HepG2 (cell line): ENCODE measurements around the gene HOXC5. TPM values are rescaled to one million over a fixed set of nuclear protein-coding genes. Genes with fewer than 3 reads are reported as not detected.

Experiments
- ATAC-seq: fragments of 200-7000 bp; cut with Tn5 transposase; 3 replicates; pipeline ENCODE4 v1.9.1; 2020; ENCODE audit warnings: mild to moderate bottlenecking, moderate library complexity
- BruUV-seq: library from RNA; stranded (reverse); fragments of 400-500 nt; replicated peaks from 2 replicates; lab custom pipeline; 2021; lab: Mats Ljungman, UMichigan
- CTCF ChIA-PET: fragments of 300-600 bp; formaldehyde crosslinking; extraction: SDS; loops from one replicate; lab custom pipeline; 2021; ENCODE audit warnings: low total read pairs, inconsistent platforms, low intra/inter-chr PET ratio; lab: Yijun Ruan, JAX
- POLR2A ChIA-PET: fragments of 350-600 bp; sonication (Branson Sonifier 250); formaldehyde crosslinking; loops from one replicate; lab custom pipeline; 2020; ENCODE audit warnings: antibody characterized with exemption, inconsistent platforms; lab: Yijun Ruan, JAX
- DNase-seq: peaks from one replicate; pipeline ENCODE4 v3.0.0-alpha.2; 2015; ENCODE audit warnings: low spot score
- FAIRE-seq: peaks from 3 replicates; lab custom pipeline; 2011; peaks lifted over from hg19 to GRCh38; lab: Jason Lieb, UNC
- H2AFZ ChIP-seq: one replicate; pipeline ENCODE4 v1.6.1; 2011; ENCODE audit warnings: low read length, inconsistent platforms
- H3K27ac ChIP-seq: fragments of 300-600 bp; 3 replicates; pipeline ENCODE4 v1.8.0; 2011; ENCODE audit warnings: mixed run types, mild to moderate bottlenecking, mixed read lengths, low read length, inconsistent platforms; ENCODE audit not compliant: insufficient read depth; ENCODE audit errors: extremely low read length
- H3K27me3 ChIP-seq, 2 experiments: fragments of 200-600 bp in 1 of 2; 2 replicates in 1 of 2; 3 replicates in 1 of 2; pipeline versions ENCODE4 v1.6.0 to v1.8.0; 2011; ENCODE audit warnings: low read length in 2 of 2, mild to moderate bottlenecking in 2 of 2, moderate library complexity in 2 of 2, inconsistent platforms in 1 of 2; ENCODE audit not compliant: insufficient read depth in 2 of 2, control insufficient read depth in 1 of 2
- H3K36me3 ChIP-seq, 2 experiments: fragments of 200-600 bp in 1 of 2; replicated peaks in 1 of 2; 2 replicates in 1 of 2; 3 replicates in 1 of 2; pipeline versions ENCODE4 v1.5.1 to v1.8.0; 2011; ENCODE audit warnings: low read length in 2 of 2, inconsistent platforms in 1 of 2; ENCODE audit not compliant: insufficient read depth in 2 of 2, control insufficient read depth in 1 of 2
- H3K4me1 ChIP-seq: 2 replicates; pipeline ENCODE4 v1.5.1; 2012; ENCODE audit warnings: low read length, inconsistent platforms; ENCODE audit not compliant: insufficient read depth
- H3K4me2 ChIP-seq: 2 replicates; pipeline ENCODE4 v1.6.0; 2011; ENCODE audit warnings: low read depth, low read length, inconsistent platforms
- H3K4me3 ChIP-seq, 3 experiments: fragments of 200-600 bp in 1 of 3; sonication (generic), shearing (Covaris generic) in 1 of 3; replicated peaks in 1 of 3; 2 replicates each; pipeline ENCODE4 v1.5.1; 2011 to 2016; ENCODE audit warnings: low read length in 3 of 3, inconsistent platforms in 2 of 3, low read depth in 2 of 3, mild to moderate bottlenecking in 2 of 3, control low read depth in 1 of 3, mixed read lengths in 1 of 3; ENCODE audit not compliant: insufficient read depth in 1 of 3
- H3K79me2 ChIP-seq: one replicate; pipeline ENCODE4 v1.6.1; 2011; ENCODE audit warnings: low read length, inconsistent platforms; ENCODE audit not compliant: insufficient read depth
- H3K9ac ChIP-seq: 2 replicates; pipeline ENCODE4 v1.6.0; 2011; ENCODE audit warnings: mild to moderate bottlenecking, low read depth, low read length, inconsistent platforms; ENCODE audit not compliant: insufficient read depth
- H3K9me3 ChIP-seq: 2 replicates; pipeline ENCODE4 v1.5.1; 2012; ENCODE audit warnings: mild to moderate bottlenecking, low read length
- H4K20me1 ChIP-seq: 2 replicates; pipeline ENCODE4 v1.6.0; 2011; ENCODE audit warnings: inconsistent platforms, mild to moderate bottlenecking, low read length, moderate library complexity; ENCODE audit not compliant: insufficient read depth
- ARID4A ChIP-seq: sonication (generic); formaldehyde crosslinking; IDR thresholded peaks from 2 replicates; pipeline ENCODE4 v1.5.0; 2020; ENCODE audit warnings: mild to moderate bottlenecking, missing genetic modification reagents, borderline replicate concordance
- ARNT2 ChIP-seq: sonication (generic); formaldehyde crosslinking; IDR thresholded peaks from 2 replicates; pipeline ENCODE4 v1.8.0; 2022; ENCODE audit warnings: mild to moderate bottlenecking, low read depth, missing genetic modification reagents, moderate library complexity
- CTCF ChIP-seq: sonication (generic); formaldehyde crosslinking; IDR thresholded peaks from 2 replicates; pipeline ENCODE4 v1.5.0; 2020; ENCODE audit warnings: mild to moderate bottlenecking, missing genetic modification reagents, moderate library complexity
- FOXJ3 ChIP-seq: sonication (generic); formaldehyde crosslinking; IDR thresholded peaks from 2 replicates; pipeline ENCODE4 v1.4.0; 2020; ENCODE audit warnings: missing genetic modification reagents, mild to moderate bottlenecking, borderline replicate concordance
- HNF4A ChIP-seq: sonication (generic); formaldehyde crosslinking; IDR thresholded peaks from 2 replicates; pipeline ENCODE4 v1.4.0; 2020; ENCODE audit warnings: missing genetic modification reagents
- HNRNPH1 ChIP-seq: fragments of 200-400 bp; formaldehyde crosslinking; optimal IDR thresholded peaks from 2 replicates; pipeline ENCODE3; 2017; ENCODE audit warnings: mild to moderate bottlenecking, low read depth, low read length
- THYN1 ChIP-seq: sonication (generic); formaldehyde crosslinking; IDR thresholded peaks from 2 replicates; pipeline ENCODE4 v1.8.1; 2023; ENCODE audit warnings: low read depth, mild to moderate bottlenecking, moderate library complexity, missing genetic modification reagents, borderline replicate concordance
- ZMYM4 ChIP-seq: sonication (generic); formaldehyde crosslinking; IDR thresholded peaks from 2 replicates; pipeline ENCODE4 v1.8.1; 2023; ENCODE audit warnings: mild to moderate bottlenecking, missing genetic modification reagents
- ZNF275 ChIP-seq: sonication (generic); formaldehyde crosslinking; IDR thresholded peaks from 2 replicates; pipeline ENCODE4 v1.8.0; 2022; ENCODE audit warnings: missing genetic modification reagents, mild to moderate bottlenecking, inconsistent platforms, borderline replicate concordance
- ZNF567 ChIP-seq: sonication (generic); formaldehyde crosslinking; IDR thresholded peaks from 2 replicates; pipeline ENCODE4 v1.8.1; 2023; ENCODE audit warnings: mild to moderate bottlenecking, missing genetic modification reagents, borderline replicate concordance
- ZNF720 ChIP-seq: sonication (generic); formaldehyde crosslinking; IDR thresholded peaks from 2 replicates; pipeline ENCODE4 v1.4.0; 2020; ENCODE audit warnings: missing genetic modification reagents
- WGBS: methylation state at CpG from one replicate; pipeline ENCODE4 v1.1.6; 2017; ENCODE audit warnings: low lambda C conversion rate; 5-methylcytosine and 5-hydroxymethylcytosine counted together
- in situ Hi-C: cut with HindIII; loops from 2 replicates; pipeline ENCODE4 v1.10.0; 2017; ENCODE audit warnings: low pct_unique_long_range_greater_than_20kb; ENCODE audit not compliant: extremely low pct_ligation_motif_present
- intact Hi-C: fragments of 100-400 bp; cut with micrococcal nuclease; formaldehyde crosslinking; loops from one replicate; pipeline ENCODE4 v1.10.0; 2022; ENCODE audit not compliant: unreplicated experiment
- polyA plus RNA-seq, 8 experiments: library from polyadenylated mRNA; depleted of rRNA in 3 of 8; stranded (reverse) in 7 of 8; unstranded in 1 of 8; fragments of >200 nt; fragmentation: Illumina TruSeq in 4 of 8; extraction: Trizol in 4 of 8; gene quantifications; 2 replicates each; pipeline versions ENCODE4 v1.2.1 to v1.2.3, GENCODE V29; 2011 to 2016; ENCODE audit warnings: low read depth in 4 of 8, missing spikeins in 1 of 8, mixed read lengths in 1 of 8; ENCODE audit not compliant: insufficient read depth in 1 of 8
- total RNA-seq, 5 experiments: library from RNA; depleted of rRNA; stranded (reverse); fragments of >200 nt; fragmentation: Illumina TruSeq; extraction: Trizol; gene quantifications; 2 replicates each; pipeline ENCODE4 v1.2.3, GENCODE V29; 2016; ENCODE audit warnings: low read depth in 1 of 5

HOXC5 gene
- total and polyA plus RNA-seq, 2 of the 13 experiments (the other 11 are each of a cell fraction or from before 2014, with no cell fraction given): not detected

- H3K9me3 ChIP-seq: no peaks in the 10 kb centered on the region
- H3K27me3 ChIP-seq: peaks cover 5 to 46% of the 10 kb centered on the region in 2 experiments
- peaks cover 36% of the 10 kb centered on the region for H3K4me1 ChIP-seq
- intact Hi-C loops (no loop called here), in situ Hi-C loops (no loop called here)
- H3K79me2 ChIP-seq: no peaks in the 10 kb centered on the region
- H3K27ac ChIP-seq: no peak overlapping the region
- no peak overlapping the region for H2AFZ ChIP-seq
- no peak for FAIRE-seq
- CTCF ChIA-PET: interaction anchor here (0.9 to 2.3 kb wide), 3 partner anchors 217 to 233 kb away, joined by 3 to 12 read pairs (median 8); no protein-coding TSS in a partner anchor
- no peaks in the 10 kb centered on the region for H4K20me1 ChIP-seq
- no peaks in the 10 kb centered on the region for H3K36me3 ChIP-seq
- H3K9ac ChIP-seq: no peak overlapping the region
- H3K4me3 ChIP-seq: no peak overlapping the region
- WGBS: 77% methylated on average over 27 of the region's 30 CpGs
- BruUV-seq: no TSS peak
- POLR2A ChIA-PET: no interaction called here
- no peak for ATAC-seq
- TF ChIP-seq ZMYM4 (CRISPR knock-in tag): no peak
- TF ChIP-seq HNF4A (CRISPR knock-in tag): no peak
- TF ChIP-seq FOXJ3 (CRISPR knock-in tag): no peak
- no peak for TF ChIP-seq ARNT2 (CRISPR knock-in tag)
- no peak for TF ChIP-seq THYN1 (CRISPR knock-in tag)
- no peak for TF ChIP-seq ZNF567 (CRISPR knock-in tag)
- no peak for TF ChIP-seq HNRNPH1
- TF ChIP-seq ZNF720: no peak
- no peak for TF ChIP-seq ARID4A (CRISPR knock-in tag)
- no peak for TF ChIP-seq ZNF275
- TF ChIP-seq CTCF (CRISPR knock-in tag): no peak
- DNase-seq: no peak
- no peak overlapping the region for H3K4me2 ChIP-seq
These were observed 48.8 kb upstream of the HOXC5 start for GRCh38 chr12:53983950-53984572.
